Subcutaneous abdominal adipose tissue (tissue), 5 donors: ENCODE data around the gene SAMSN1.
"Not testable (repeated sequence)": the region's sequence is repeated elsewhere in the genome, so short reads cannot be mapped to it uniquely, and the experiment has no call there.

Experiments used
- H3K27ac ChIP-seq: one replicate; pipeline ENCODE4 v1.7.0; 2013; ENCODE audit warnings: low read depth, mild to moderate bottlenecking, inconsistent platforms, low read length, moderate library complexity
- H3K27me3 ChIP-seq, 5 donors: one replicate each; pipeline ENCODE4 v1.7.0; 2013; ENCODE audit warnings: low read length in 5 of 5, inconsistent platforms in 1 of 5; ENCODE audit not compliant: control insufficient read depth in 5 of 5, insufficient read depth in 4 of 5
- H3K36me3 ChIP-seq, 5 donors: one replicate each; pipeline ENCODE4 v1.7.0; 2013; ENCODE audit warnings: low read length in 5 of 5; ENCODE audit not compliant: control insufficient read depth in 5 of 5, insufficient read depth in 5 of 5
- H3K4me1 ChIP-seq, 5 donors: one replicate each; pipeline ENCODE4 v1.7.0; 2013; ENCODE audit warnings: low read length in 5 of 5, mild to moderate bottlenecking in 3 of 5, moderate library complexity in 1 of 5; ENCODE audit not compliant: control insufficient read depth in 5 of 5, insufficient read depth in 5 of 5
- H3K4me3 ChIP-seq, 5 donors: one replicate each; pipeline ENCODE4 v1.7.0; 2013; ENCODE audit warnings: low read length in 5 of 5, low read depth in 1 of 5
- H3K9ac ChIP-seq, 5 donors: one replicate each; pipeline ENCODE4 v1.7.0; 2013; ENCODE audit warnings: low read length in 5 of 5, mild to moderate bottlenecking in 4 of 5, moderate library complexity in 3 of 5
- H3K9me3 ChIP-seq, 5 donors: one replicate each; pipeline ENCODE4 v1.7.0; 2013; ENCODE audit warnings: low read length in 5 of 5; ENCODE audit not compliant: control insufficient read depth in 5 of 5
- donor health status: healthy.
- donor health status: healthy.
- donor health status: healthy.
- donor health status: healthy.
- donor health status: healthy.

SAMSN1 gene

GRCh38 chr21:14547834-14548513 is 1.9 kb upstream of the SAMSN1 start:
- Histone ChIP-seq H3K9me3 (no peaks in the 10 kb centered on the region), H3K4me1 (no peaks in the 10 kb centered on the region), H3K36me3 (no peaks in the 10 kb centered on the region), H3K27ac (no peak overlapping the region), H3K4me3 (no peak overlapping the region), H3K27me3 (no peaks in the 10 kb centered on the region), H3K9ac (no peak overlapping the region)

GRCh38 chr21:14546719-14547118 is 604 bp upstream of the SAMSN1 start:
- H3K9ac ChIP-seq, H3K9me3 ChIP-seq, H3K36me3 ChIP-seq, H3K4me3 ChIP-seq, H3K4me1 ChIP-seq, H3K27ac ChIP-seq, H3K27me3 ChIP-seq: not testable (repeated sequence)

- Histone ChIP-seq H3K4me1 (no peaks in the 10 kb centered on the region), H3K36me3 (no peaks in the 10 kb centered on the region), H3K9ac (peak overlapping the region in 2 of 5 donors; percentile 8 to 13), H3K9me3 (no peaks in the 10 kb centered on the region), H3K27me3 (no peaks in the 10 kb centered on the region), H3K4me3 (peak overlapping the region in 2 of 5 donors; percentile 29 to 50), H3K27ac (no peak overlapping the region)
Measured at GRCh38 chr21:14543983-14544382, 2.1 kb downstream of the SAMSN1 start.

GRCh38 chr21:14542638-14543037 is 3.5 kb downstream of the SAMSN1 start:
- Histone ChIP-seq H3K36me3 (no peaks in the 10 kb centered on the region), H3K27me3 (no peaks in the 10 kb centered on the region), H3K4me3 (peak overlapping the region in 1 of 5 donors; percentile 22), H3K9ac (no peak overlapping the region), H3K27ac (no peak overlapping the region), H3K9me3 (no peaks in the 10 kb centered on the region), H3K4me1 (no peaks in the 10 kb centered on the region)

GRCh38 chr21:14541841-14542490 is 4.1 kb downstream of the SAMSN1 start:
- H3K27me3 ChIP-seq = no peaks in the 10 kb centered on the region
- H3K36me3 ChIP-seq = peaks cover 0 to 2% (median 0%) of the 10 kb centered on the region in 5 donors
- peak overlapping the region in 1 of 5 donors; percentile 5 for H3K4me3 ChIP-seq
- H3K9me3 ChIP-seq = no peaks in the 10 kb centered on the region
- no peaks in the 10 kb centered on the region for H3K4me1 ChIP-seq
- no peak overlapping the region for H3K9ac ChIP-seq
- no peak overlapping the region for H3K27ac ChIP-seq

- Histone ChIP-seq H3K4me1 (no peaks in the 10 kb centered on the region), H3K4me3 (no peak overlapping the region), H3K36me3 (peaks cover 0 to 2% (median 0%) of the 10 kb centered on the region in 5 donors), H3K9ac (no peak overlapping the region), H3K27ac (no peak overlapping the region), H3K27me3 (no peaks in the 10 kb centered on the region), H3K9me3 (no peaks in the 10 kb centered on the region)
Measured at GRCh38 chr21:14538483-14538882, 7.6 kb downstream of the SAMSN1 start.

- no peak overlapping the region for H3K9ac ChIP-seq
- H3K36me3 ChIP-seq = peaks cover 0 to 2% (median 0%) of the 10 kb centered on the region in 5 donors
- H3K27ac ChIP-seq = no peak overlapping the region
- no peak overlapping the region for H3K4me3 ChIP-seq
- no peaks in the 10 kb centered on the region for H3K27me3 ChIP-seq
- no peaks in the 10 kb centered on the region for H3K4me1 ChIP-seq
- no peaks in the 10 kb centered on the region for H3K9me3 ChIP-seq
Measured at GRCh38 chr21:14536929-14537328, 9.2 kb downstream of the SAMSN1 start.

- Histone ChIP-seq H3K4me1 (no peaks in the 10 kb centered on the region), H3K9me3 (no peaks in the 10 kb centered on the region), H3K27ac (no peak overlapping the region), H3K4me3 (no peak overlapping the region), H3K36me3 (peaks cover 0 to 2% (median 0%) of the 10 kb centered on the region in 5 donors), H3K9ac (no peak overlapping the region), H3K27me3 (no peaks in the 10 kb centered on the region)
Measured at GRCh38 chr21:14535702-14536101, 10.4 kb downstream of the SAMSN1 start.

GRCh38 chr21:14533499-14534428 is 12.4 kb downstream of the SAMSN1 start:
- H3K9ac ChIP-seq = no peak overlapping the region
- H3K27ac ChIP-seq = no peak overlapping the region

More at GRCh38 chr21:14533499-14534428, 12.4 kb downstream of the SAMSN1 start:
- Histone ChIP-seq H3K36me3 (peaks cover 0 to 2% (median 0%) of the 10 kb centered on the region in 5 donors), H3K4me3 (no peak overlapping the region), H3K4me1 (peaks cover 0 to 5% (median 0%) of the 10 kb centered on the region in 5 donors), H3K9me3 (no peaks in the 10 kb centered on the region), H3K27me3 (no peaks in the 10 kb centered on the region)
